ENCODE results near the gene DHRSX. TPM values are rescaled to one million over a fixed set of nuclear protein-coding genes. Genes with fewer than 3 reads are reported as not detected.

The DHRSX gene
- total and polyA plus RNA-seq, 2 donors (not counting 3 experiments of a cell fraction or from before 2014, with no cell fraction given), result 27.1 to 37.7 TPM

- Histone ChIP-seq H3K36me3 (ENCODE audit: control insufficient read depth in 2 of 2, extremely low read depth in 1 of 2, insufficient read depth in 2 of 2, low read length in 2 of 2) (peaks cover 17 to 32% of the 10 kb centered on the region in 2 experiments), H3K4me3 (replicated peaks in 1 of 3; ENCODE audit: insufficient read depth in 1 of 3, low read depth in 1 of 3, low read length in 3 of 3) (no peak overlapping the region), H2AFZ (ENCODE audit: low read depth, low read length) (no peak overlapping the region), H3K27ac (ENCODE audit: insufficient read depth, low read depth, low read length) (no peak overlapping the region), H3K79me2 (ENCODE audit: control insufficient read depth, insufficient read depth, low read length) (peaks cover 31% of the 10 kb centered on the region), H3K9ac (replicated peaks; ENCODE audit: extremely low read depth, insufficient read depth, low read length) (no peak overlapping the region), H3K27me3 (ENCODE audit: control insufficient read depth in 2 of 2, insufficient read depth in 2 of 2, low read length in 2 of 2) (no peaks in the 10 kb centered on the region), H3K4me2 (ENCODE audit: insufficient read depth, low read length) (no peak overlapping the region), H3K4me1 (ENCODE audit: control insufficient read depth, extremely low read depth, insufficient read depth, low read length) (no peaks in the 10 kb centered on the region), H3K9me1 (replicated peaks; ENCODE audit: control insufficient read depth, extremely low read depth, insufficient read depth, low read length) (no peaks in the 10 kb centered on the region), H3K9me3 (replicated peaks; ENCODE audit: control insufficient read depth, insufficient read depth, low read length) (no peaks in the 10 kb centered on the region), H4K20me1 (replicated peaks; ENCODE audit: control insufficient read depth, extremely low read depth, insufficient read depth, low read length) (peaks cover 2% of the 10 kb centered on the region)
- dilution Hi-C loops (cut with MboI; ENCODE audit: extremely low pct_ligation_motif_present, low sequenced_read_pairs), result no loop called here
- BruUV-seq (replicated peaks), result no TSS peak
- FAIRE-seq (no peak), DNase-seq (ENCODE audit: low read depth, low spot score) (no peak)
- CTCF ChIA-PET, result no interaction called here
- intact Hi-C loops (cut with micrococcal nuclease), result no loop called here
- TF ChIP-seq POLR2A (IDR thresholded peaks at IDR 0.05; ENCODE audit: low read depth, low read length), result no peak
- TF ChIP-seq JUN (IDR thresholded peaks at IDR 0.05; ENCODE audit: borderline replicate concordance, insufficient read depth, insufficient read length, low read depth), result no peak
- no peak for TF ChIP-seq CTCF (IDR thresholded peaks at IDR 0.05; ENCODE audit: extremely low read depth in 1 of 2, insufficient read depth in 1 of 2, low read depth in 1 of 2, low read length in 2 of 2)
- POLR2A ChIA-PET, result no interaction called here
Observed at GRCh38 chrX:2489446-2490445, 11.0 kb downstream of the DHRSX start.

Measured in endothelial cell of umbilical vein (primary cell).